HG03175 (cell line): ENCODE results near the gene RALGAPA2.

Experiments
- ATAC-seq: cut with Tn5 transposase; IDR thresholded peaks from one replicate; pipeline ENCODE4 v1.9.1; 2021; ENCODE audit warnings: mild to moderate bottlenecking, moderate library complexity; ENCODE audit not compliant: unreplicated experiment

The RALGAPA2 gene

DNA sequence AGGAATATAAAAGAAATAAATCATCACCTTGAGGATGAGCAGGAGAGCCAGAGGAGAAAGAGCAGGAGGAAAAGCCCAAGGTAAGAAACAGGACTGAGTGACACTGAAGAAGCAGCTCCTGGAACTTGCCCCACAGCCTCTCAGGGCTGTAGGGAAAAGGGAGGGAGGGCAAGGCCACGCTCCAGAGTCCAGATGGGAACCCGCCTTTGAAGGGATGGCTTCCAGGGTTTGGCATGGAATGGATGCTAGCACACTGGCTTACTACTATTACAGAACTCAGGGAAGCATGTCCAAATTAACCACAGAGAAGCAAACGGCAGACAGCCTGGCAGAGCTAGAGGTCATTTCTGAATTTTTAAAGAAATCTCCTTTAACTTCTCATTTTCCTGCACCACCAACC lies 26.8 kb downstream of the RALGAPA2 start:
- no peak for ATAC-seq

DNA sequence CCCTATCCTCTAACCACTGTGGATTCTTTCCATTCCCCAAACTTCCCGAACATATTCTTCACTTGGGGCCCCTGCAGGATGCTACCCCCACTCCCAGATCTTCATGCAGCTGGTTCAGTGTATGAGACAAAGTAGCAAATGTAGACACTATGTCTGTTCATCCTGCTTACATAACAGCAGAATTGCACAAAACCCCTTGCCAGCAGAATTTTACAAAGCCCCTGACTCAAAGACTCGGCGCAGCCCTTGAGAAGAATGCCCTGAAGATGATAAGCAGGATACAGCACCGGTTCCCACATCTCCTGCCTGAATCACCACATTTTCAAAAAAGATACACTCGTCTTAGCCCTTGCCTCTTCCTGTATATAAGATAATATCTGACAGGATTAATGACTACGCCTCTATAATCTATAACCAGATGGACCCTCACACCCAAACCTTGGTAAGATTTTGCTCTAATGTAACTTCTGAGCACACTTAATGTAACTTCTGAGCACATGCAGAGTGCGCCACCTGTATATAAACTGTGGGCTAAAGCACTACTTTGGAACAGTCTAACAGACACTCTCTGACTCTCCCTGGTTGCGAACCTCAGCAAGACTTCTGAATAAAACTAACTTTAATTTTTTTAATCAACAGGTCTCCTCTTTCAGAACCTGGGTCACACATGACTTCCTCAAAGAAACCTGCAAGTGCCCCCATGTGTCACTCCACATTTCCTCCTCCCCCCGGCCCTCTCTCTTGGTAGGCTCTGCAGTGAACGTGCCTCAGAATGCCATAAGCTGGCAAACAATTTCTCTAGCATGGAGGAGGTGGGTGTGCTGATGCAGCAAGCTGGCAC lies 28.7 kb downstream of the RALGAPA2 start:
- no peak for ATAC-seq

DNA sequence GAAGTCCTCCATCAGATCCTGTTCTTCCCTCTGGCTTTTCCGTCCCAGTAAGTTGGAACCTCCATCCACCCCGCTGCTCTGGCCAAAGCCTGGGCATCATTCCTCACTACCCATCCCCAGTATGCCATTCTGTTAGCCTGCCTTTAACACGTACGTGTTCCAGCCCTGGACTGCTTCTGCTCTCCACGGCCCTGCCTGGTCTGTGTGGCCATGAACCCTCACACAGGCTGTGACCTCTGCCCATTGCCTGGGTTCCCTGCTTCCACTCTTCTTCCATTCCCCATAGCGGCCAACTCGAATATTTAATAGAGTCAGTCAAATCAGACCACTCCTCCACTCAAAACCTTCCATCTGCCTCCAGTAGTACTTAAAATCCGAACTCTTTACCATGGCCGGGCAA lies 29.4 kb downstream of the RALGAPA2 start:
- no peak for ATAC-seq

DNA sequence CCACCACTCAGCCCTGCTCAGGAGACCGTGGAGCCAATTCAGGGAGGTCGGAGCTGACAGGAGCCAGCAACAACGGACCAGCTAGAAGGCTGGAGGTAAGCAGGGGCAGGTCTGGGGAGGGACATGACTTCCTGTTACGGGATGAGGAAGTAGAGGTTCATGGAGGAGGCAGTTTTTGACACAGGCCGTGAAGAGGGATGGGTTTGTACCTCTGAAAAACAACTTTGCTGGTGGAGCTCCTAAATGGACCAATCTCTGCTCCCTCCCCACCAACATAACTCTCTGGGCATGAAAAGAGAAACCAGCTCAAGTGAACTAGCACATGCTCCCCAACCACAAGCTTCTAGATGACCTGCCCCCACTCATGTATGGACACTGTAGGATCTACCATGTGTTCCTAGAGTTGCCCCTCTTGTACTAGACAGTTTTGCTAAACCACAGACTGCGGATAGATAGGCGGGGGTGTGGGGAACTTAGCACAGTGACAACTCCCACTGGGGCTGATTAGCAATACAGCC lies 31.4 kb downstream of the RALGAPA2 start:
- no peak for ATAC-seq

DNA sequence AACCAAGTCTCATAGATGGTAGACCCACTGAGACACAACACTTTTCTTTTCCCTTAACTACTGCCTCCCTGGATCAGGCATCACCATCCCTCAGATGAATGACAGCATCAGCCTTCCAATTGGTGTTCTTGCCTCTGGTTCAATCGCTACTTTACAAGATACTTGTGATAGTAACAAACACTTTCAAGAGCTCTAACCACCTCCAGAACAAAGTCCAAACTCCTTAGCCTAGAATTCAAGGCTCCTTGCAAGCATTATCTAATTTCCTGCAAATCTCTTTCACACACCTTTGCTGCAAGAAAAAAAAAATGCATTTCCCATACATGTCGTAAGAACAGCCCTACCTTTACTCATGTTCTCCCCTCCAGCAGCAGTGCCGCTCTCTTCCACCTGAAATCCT lies 33.1 kb downstream of the RALGAPA2 start:
- no peak for ATAC-seq

DNA sequence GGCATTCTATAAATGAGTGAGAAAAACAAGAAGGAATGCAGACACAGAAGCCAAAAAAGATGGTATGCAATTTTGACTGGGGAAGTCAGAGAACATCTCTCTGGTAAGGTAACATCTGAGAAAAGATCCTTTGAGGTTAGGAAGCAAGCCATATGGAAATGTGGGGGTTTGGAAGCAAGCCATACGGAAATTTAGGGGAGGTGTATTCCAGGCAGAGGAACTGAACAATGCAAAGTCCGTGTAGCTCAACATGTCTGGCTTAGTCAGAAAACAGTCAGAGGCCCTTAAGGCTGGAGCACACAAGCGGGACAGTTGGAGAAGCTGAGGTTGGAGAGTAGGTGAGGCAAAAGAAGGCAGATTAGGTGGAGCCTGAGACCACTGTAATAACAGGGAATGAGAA lies 35.3 kb downstream of the RALGAPA2 start:
- no peak for ATAC-seq

DNA sequence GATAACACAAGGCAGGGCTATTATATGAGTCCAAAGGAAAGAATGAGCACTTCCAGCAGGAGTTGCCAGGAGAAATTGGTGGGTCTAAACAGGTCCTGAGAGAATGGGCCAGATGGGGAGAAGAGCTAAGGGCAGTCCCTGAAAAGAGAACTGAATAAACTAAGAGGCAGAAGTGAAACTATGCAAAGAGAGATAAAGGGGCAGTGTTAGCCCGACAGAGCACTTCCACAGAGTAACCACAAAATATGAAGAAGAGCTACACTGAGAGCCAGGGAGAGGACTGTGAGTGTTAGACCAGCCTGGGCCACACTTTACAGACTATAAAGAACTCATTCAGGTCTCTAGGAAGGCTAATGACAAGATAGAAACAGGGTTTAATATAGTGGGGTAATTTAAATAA lies 43.8 kb downstream of the RALGAPA2 start:
- peak; percentile 100 for ATAC-seq

DNA sequence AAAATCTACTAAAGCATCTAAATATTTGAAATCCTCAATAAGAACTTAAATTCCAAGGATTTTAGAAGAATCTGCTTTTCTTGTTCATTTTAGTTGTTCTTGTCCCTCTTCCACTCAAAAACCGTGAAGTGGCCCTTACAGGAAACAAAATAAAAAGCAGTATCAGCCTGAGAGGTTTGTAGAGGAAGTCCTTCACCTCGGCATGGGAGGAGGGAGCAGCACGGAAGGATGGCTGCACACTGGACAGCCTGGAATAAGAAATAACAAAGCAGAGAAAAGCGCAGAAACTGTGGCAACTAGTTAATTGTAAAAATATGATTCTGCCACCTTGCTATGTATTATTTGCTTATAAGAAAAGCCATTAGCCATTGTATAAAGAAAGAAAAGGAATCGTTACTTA lies 46.1 kb downstream of the RALGAPA2 start:
- no peak for ATAC-seq

DNA sequence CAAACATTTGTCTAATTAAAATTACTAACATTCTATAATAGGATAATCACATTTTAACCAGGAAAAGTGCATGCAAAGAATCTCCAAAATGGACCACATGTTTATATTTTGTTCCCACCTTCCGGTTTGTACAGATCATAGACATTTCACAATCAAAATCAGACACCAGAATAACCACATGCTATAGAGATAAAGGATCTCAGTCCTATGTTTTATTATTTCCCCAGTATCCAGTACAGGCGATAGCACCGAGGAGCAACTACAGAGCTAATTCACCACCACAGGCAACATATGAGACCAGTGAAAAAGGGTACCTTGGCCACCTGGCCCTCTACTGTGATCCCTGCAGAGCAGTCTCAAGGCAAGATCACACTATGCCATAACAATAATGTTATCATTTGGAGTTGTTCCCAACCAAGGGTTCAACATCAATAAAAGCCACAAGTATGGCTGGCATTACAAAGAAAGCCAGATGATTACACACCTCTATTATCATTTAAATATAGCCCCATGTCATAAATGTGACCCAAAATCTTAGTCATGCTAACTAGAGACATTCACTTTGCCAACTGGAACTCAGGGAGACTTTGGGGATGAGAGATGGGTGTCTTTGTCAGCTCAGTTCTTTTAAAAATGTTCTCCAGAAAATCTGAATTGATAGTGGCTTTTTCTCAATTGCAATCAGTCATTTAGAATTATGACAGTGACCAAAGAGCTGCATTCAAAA lies 46.7 kb downstream of the RALGAPA2 start:
- ATAC-seq: no peak

DNA sequence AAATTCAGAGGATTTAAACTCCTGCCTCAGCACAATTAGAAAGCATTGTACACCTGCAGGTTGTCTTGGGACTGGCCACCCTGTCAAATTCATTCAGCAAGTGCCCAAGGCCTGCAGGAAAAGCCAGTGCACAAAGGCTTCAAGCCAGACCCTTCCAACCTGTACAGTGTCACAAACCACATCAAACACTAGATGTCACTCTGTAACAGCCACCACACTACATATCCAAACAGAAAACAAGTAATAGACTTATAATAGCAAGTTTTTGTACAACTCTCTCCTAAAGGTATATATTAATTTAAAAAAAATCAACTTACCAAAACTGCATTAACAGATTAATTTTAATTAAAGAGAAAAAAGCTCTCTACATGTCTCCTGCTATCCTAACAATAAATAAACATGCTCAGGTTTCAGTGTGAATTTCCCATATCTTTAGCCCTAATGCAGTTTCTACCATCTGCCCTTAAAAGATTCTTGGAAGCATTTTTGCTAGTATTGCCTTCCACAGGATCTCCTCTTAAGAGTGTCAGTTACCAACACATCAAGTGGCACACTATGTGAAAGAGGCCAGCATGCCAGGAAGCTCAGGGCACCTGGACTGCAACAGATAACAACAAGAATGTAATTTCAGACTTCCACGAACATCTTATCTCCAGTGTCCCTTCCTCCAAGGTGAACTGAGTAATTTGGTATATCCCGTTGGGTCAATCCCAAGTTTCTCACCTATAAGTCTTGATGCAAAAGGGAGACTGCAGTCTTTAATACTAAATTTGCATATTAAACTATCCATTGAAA lies 47.5 kb downstream of the RALGAPA2 start:
- no peak for ATAC-seq

DNA sequence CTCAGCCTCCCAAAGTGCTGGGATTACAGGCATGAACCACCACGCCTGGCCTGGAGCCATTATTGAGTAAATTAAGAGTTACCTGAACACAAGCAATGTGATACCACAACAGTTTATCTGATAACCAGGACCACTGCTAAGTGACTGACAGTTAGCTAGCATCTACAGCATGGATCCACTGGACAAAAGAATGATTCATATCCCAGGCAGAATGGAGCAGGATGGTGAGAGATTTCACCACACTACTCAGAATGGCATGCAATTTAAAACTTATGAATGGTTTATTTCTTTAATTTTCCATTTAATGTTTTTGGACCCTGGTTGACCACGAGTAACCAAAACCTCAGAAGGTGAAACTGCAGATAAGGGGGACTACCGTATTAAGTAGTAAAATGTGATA lies 48.6 kb downstream of the RALGAPA2 start:
- no peak for ATAC-seq

DNA sequence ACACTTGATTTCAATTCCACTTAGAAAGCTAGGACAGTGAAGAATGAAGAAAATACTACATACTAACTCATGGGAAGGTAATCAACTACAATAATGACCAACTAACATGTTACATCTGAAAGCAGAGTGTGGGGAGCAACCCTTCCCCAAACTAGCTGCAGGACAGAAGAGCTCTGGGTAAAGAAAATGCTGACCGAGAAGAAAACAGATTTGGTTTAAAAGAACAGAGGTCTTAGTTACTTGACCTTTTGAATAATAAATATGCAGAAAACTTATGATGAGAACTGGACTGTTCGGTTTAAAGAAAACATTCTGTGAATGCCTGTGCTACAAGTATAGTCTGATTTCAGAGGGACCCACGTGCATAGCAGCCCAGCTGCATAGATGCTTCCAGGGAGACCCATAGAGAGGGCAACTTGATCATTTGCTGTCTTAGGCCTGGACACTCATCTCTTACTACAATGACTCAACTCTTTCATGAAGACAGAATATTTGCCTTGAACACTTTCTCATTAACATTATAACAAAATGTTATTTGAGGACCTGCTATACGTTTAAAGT lies 53.5 kb downstream of the RALGAPA2 start:
- no peak for ATAC-seq

DNA sequence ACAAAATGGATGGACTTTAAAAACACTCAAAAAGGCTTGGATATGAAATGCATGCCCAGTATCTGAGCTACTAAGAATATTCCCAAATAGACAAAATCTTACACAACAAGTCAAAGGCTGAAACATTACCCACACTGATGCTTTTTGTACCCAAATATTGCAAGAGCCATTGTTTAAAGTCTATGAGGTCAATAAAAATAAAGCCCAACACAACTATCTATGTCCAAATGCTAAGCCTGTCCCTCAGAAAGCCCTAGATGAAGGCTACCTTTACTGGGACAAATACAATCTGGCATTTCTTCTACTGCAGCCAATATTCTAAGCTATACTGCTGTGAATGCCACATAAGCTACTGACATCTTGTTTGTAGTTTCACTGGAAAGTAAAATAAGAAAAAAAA lies 54.3 kb downstream of the RALGAPA2 start:
- ATAC-seq: no peak

DNA sequence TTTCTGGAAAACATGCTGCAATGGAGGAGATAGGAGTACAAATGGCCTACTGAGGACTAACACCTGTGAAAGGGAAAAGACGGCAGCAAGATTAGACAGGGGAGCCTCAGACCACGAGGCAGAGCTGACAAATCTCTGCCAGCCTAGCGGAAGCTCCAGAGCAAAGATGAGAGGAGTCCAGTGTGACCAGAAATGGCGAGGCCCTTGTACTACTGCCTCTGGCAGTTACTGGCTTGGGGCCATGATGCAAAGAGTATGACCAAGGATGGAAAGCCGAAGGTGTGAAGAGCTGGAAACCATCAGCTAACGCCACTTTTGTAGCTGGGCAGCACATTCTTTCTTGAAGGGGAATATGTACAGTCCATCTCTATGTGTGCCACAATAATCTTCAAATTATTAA lies 55.4 kb downstream of the RALGAPA2 start:
- ATAC-seq: no peak

DNA sequence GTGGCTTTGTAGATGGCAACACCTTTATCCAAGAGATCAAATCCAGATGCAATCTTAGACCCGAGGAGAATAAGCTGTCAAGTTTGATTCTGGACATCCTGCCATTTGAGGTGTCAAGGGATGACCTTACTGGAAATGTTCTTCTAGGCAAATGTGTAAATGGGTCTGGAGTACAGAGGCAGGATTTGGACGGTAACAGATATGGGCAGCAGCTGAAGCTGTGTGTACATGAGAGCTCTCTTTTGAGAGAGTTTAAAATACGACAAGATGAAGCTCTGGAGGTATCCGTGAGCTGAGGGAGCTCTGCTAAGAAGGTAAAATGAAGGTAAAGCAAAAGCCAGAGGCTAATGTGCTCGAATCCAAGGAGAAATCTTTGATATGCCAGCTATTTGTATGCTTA lies 56.6 kb downstream of the RALGAPA2 start:
- no peak for ATAC-seq

DNA sequence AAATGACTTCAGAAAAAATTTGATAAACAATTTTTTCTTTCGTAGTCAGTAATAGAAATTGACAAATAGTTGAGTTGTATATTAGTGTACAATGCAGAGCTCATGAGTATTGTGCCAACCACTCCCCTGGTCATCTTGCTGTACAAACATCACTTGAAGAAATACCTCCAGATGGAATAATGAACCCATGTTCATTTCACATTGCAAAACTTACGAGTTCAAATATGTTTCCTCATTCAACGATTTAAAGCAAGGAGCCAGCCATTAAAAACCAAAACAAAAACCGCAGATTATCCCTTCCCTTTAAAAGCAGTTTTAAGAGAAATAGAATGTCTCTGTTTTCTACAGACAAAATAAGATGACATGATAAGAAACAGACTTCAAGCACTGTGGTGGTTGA lies 62.5 kb downstream of the RALGAPA2 start:
- ATAC-seq: no peak

DNA sequence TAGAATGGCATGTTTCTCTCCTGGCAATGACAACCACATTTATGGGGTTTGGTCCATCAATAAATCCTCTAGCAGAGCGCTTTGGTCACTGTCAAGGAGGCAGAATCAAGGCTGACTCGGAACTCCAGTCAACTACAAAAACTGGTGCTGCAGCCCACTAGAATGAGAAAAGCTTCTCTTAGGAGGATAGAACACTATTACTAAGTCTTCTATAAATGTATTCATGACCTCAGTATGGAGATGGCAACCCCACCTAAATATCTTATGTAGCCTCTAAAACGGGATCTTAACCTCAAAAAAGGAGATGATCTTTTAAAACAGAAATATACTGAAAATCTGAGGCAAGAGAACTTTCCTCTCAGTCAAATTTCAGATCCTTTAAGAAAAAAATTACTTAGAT lies 68.5 kb downstream of the RALGAPA2 start:
- ATAC-seq: no peak

DNA sequence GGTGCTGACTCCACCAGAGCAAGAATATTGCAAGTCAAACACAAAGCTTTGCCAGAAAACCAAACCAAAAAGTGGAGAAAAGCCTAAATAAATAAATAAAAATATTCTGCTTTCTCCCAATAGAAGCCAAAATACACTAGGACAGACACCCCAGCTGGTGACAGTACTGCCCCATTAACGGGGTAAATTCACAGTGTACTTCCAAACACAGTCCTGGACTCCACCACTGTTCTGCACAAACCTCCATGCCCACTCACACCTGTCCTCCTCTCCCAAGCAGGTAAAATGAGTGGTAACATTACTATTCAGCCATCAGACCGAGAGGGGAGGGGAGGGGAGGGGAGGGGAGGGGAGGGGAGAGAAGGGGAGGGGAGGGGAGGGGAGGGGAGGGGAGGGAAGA lies 70.7 kb downstream of the RALGAPA2 start:
- no peak for ATAC-seq

DNA sequence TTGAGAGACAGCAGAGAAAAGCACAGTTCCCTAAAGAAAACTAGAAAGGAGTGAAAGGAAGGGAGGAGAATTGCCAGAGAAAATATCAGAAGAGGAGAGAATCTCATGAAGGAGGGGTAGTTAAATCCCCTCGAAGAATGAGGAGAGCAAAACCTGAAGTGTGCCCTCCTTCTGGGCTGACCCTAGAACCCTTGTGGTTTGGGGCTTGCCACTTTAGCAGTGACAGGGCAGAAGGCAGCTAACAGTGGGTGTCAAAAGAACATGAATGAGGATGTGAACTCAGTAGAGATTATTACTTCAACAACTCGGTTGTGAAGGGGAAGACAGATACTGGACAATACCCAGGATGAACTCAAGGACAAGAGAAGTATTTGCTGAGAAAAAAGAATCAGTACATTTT lies 73.6 kb downstream of the RALGAPA2 start:
- no peak for ATAC-seq

DNA sequence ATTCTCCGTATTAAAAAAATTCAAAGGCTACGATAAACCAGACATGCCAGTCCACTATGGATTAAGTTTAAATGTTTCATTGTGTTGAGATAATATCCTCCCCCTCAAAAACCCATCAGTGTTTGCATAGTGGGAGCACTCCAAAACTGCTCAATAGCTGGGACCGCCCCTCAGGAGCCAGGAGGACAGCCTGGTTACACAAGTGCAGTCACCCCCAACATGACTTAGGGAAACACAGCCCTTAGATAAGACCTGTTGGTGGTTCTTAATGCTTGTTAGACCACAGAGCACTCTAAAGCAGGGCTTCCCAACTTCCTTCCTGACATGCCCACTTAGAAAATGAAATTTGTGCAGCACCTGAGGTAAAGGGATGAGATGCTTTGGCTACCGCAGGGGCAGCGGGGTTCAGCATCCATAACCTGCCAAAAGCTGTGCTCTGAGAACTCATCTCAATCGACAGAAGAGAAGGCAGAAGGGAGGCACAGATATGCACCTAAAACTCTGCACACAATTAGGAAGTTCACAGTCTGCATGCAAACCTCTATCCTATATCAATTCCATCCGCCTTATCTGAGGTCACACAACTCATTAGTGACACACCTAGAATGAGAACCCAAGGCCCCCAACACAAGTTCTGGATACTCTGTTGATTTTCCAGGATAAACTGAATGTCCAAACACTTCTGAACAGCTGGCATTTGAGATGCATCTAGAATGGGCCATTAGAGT lies 74.3 kb downstream of the RALGAPA2 start:
- no peak for ATAC-seq
